ENCODE measurements around the gene SLCO4A1. TPM values are rescaled to one million over a fixed set of nuclear protein-coding genes. Genes with fewer than 3 reads are reported as not detected.

SLCO4A1 gene
- total and polyA plus RNA-seq, 11 donors, result 1.00 to 54.0 (median 11.5) TPM

- WGBS, 4 donors, result 80 to 88% (median 82%) methylated on average over 26 to 29 of the region's 29 CpGs
- peak in 1 of 5 donors; percentile 67 for DNase-seq
- peaks cover 18 to 65% (median 36%) of the 10 kb centered on the region in 12 donors for H3K4me1 ChIP-seq
- H3K4me3 ChIP-seq, result peak overlapping the region in 2 of 12 donors; percentile 18 to 25
- TF ChIP-seq POLR2A (IDR thresholded peaks at IDR 0.05), result peak in 1 of 2 donors; percentile 8
- no peak for TF ChIP-seq CTCF (IDR thresholded peaks at IDR 0.05)
- intact Hi-C loops (cut with DNase I), result loop anchor here in 1 of 10 donors (2.0 kb wide), 1 partner anchor 30 kb away; no protein-coding TSS in a partner anchor
- no peak for ATAC-seq
- H3K27ac ChIP-seq, result peak overlapping the region; percentile 89 to 96 (median 92)
- no peaks in the 10 kb centered on the region for H3K9me3 ChIP-seq
- H3K36me3 ChIP-seq, result no peaks in the 10 kb centered on the region
- H3K27me3 ChIP-seq, result no peaks in the 10 kb centered on the region
These were observed 19.3 kb upstream of the SLCO4A1 start for GRCh38 chr20:62622877-62623487.

GRCh38 chr20:62623488-62624324, 18.6 kb upstream of the SLCO4A1 start:
- Histone ChIP-seq H3K4me3 (peak overlapping the region in 5 of 12 donors; percentile 6 to 29 (median 10)), H3K4me1 (peaks cover 18 to 57% (median 30%) of the 10 kb centered on the region in 12 donors), H3K9me3 (no peaks in the 10 kb centered on the region), H3K27me3 (no peaks in the 10 kb centered on the region), H3K27ac (peak overlapping the region; percentile 89 to 96 (median 92)), H3K36me3 (no peaks in the 10 kb centered on the region)
- ATAC-seq, result peak; percentile 92 to 96 (median 94)
- intact Hi-C loops (cut with DNase I), result loop anchor here in 2 of 10 donors (1.0 to 2.0 kb wide), 3 partner anchors 17 to 29 kb away; no protein-coding TSS in a partner anchor
- peak; percentile 91 to 96 (median 94) for DNase-seq
- peak in 2 of 12 donors; percentile 5 to 7 for TF ChIP-seq CTCF (IDR thresholded peaks at IDR 0.05)
- TF ChIP-seq POLR2A (IDR thresholded peaks at IDR 0.05), result peak; percentile 13 to 84
- WGBS, 4 donors, result 14 to 23% (median 17%) methylated on average over 17 to 23 of the region's 23 CpGs

GRCh38 chr20:62624325-62624690, 18.0 kb upstream of the SLCO4A1 start:
- Histone ChIP-seq H3K27me3 (no peaks in the 10 kb centered on the region), H3K4me3 (peak overlapping the region in 4 of 12 donors; percentile 6 to 29 (median 10)), H3K36me3 (no peaks in the 10 kb centered on the region), H3K9me3 (no peaks in the 10 kb centered on the region), H3K27ac (peak overlapping the region; percentile 89 to 96 (median 92)), H3K4me1 (peaks cover 17 to 51% (median 27%) of the 10 kb centered on the region in 12 donors)
- intact Hi-C loops (cut with DNase I), result loop anchor here in 2 of 10 donors (1.0 to 2.0 kb wide), 2 partner anchors 16 to 27 kb away; no protein-coding TSS in a partner anchor
- DNase-seq (peak in 1 of 5 donors; percentile 72), ATAC-seq (peak in 2 of 4 donors; percentile 3 to 7)
- WGBS, 4 donors, result 54 to 66% (median 62%) methylated on average over 7 to 9 of the region's 9 CpGs; no CpG with 5 or more reads in 1 of the 4 donors
- TF ChIP-seq CTCF (IDR thresholded peaks at IDR 0.05) (no peak), POLR2A (IDR thresholded peaks at IDR 0.05) (no peak)
